ENCODE data around the gene FEM1B.

Gene FEM1B

GRCh38 chr15:68285259-68285980, 7.9 kb downstream of the FEM1B start:
- DNase-seq (ENCODE audit: low read depth), result no peak

- no peak for DNase-seq (ENCODE audit: low read depth)
Observed at GRCh38 chr15:68286256-68286655, 8.7 kb downstream of the FEM1B start.

- no peak for DNase-seq (ENCODE audit: low read depth)
Observed at GRCh38 chr15:68289057-68289456, 11.5 kb downstream of the FEM1B start.

DNA sequence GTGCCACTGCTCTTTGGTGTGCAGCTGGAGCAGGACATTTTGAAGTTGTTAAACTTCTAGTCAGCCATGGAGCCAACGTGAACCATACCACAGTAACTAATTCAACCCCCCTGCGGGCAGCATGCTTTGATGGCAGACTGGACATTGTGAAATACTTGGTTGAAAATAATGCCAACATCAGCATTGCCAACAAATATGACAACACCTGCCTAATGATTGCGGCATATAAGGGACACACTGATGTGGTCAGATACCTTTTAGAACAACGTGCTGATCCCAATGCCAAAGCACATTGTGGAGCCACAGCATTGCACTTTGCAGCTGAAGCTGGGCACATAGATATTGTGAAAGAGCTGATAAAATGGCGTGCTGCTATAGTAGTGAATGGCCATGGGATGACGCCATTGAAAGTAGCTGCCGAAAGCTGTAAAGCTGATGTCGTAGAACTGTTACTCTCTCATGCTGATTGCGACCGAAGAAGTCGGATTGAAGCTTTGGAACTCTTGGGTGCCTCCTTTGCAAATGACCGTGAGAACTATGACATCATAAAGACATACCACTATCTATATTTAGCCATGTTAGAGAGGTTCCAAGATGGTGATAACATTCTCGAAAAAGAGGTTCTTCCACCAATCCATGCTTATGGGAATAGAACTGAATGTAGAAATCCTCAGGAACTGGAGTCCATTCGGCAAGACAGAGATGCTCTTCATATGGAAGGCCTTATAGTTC, 12.2 kb downstream of the FEM1B start:
- no peak for DNase-seq (ENCODE audit: low read depth)

DNA sequence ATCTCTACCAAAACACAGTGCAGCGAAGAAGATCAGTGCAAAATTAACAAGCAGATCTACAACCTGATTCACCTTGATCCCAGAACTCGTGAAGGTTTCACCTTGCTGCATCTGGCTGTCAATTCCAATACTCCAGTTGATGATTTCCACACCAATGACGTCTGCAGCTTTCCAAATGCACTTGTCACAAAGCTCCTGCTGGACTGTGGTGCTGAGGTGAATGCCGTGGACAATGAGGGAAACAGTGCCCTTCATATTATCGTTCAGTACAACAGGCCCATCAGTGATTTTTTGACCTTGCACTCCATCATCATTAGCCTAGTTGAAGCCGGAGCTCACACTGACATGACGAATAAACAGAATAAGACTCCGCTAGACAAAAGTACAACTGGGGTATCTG, 13.2 kb downstream of the FEM1B start:
- no peak for DNase-seq (ENCODE audit: low read depth)

- DNase-seq (ENCODE audit: low read depth), result no peak
Observed at GRCh38 chr15:68292157-68292781, 14.7 kb downstream of the FEM1B start.

DNA sequence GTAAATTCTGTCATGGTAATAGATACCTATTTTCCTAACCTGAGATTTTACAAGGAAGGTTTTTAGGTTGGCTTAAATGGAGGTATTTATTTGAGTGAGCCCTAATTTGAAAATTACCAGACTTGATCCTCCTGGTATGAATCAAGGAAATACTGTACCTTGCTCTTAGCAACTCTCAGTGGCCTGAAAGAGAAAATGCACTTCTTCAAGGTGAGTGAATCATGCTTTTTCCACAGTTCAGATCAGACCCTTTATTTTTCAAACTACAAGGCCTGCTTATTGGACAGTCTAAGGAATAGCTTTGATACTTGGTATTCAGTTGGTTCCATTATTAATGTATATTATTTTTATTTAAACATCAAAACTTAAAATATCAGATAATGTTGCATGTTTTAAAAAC, 15.4 kb downstream of the FEM1B start:
- no peak for DNase-seq (ENCODE audit: low read depth)

- no peak for DNase-seq (ENCODE audit: low read depth)
Observed at GRCh38 chr15:68295014-68295805, 17.7 kb downstream of the FEM1B start.

DNA sequence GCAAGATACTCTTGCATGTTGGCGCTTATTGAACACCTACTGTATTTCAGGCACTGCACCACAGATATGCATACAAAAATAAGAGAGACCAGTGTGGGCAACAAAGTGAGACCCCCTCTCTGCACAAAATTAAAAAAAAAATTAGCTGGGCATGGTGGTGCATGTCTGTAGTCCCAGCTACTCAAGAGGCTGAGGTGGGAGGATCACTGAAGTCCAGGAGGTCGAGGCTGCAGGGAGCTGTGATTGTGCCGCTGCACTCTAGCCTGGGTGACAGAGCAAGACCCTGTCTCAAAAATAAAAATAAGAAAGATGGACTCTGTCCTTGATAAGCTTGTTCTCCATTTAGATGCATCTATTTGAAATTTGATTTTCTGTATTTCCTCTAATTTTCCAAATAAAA, 20.8 kb downstream of the FEM1B start:
- DNase-seq (ENCODE audit: low read depth), result no peak

DNA sequence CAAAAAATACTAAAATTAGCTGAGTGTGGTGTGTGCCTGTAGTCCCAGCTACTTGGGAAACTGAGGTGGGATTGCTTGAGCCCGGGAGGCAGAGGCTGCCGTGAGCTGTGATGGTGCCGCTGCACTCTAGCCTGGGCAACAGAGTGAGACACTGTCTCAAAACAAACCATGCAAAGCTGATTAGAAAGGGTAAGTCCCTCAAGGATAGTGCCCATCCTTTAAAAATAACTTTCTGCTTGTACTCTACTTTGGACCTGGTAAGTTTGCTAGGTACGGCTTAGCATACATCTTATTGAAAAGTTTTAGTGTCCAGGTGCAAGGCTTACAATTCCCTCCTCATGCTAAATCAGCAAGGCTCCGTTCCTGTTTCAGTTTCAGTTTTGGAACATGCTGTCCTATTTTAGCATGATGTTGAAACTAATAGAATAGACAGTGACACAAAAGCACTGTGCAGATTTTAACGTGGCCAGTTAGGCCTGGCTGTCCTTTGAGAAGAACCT, 21.4 kb downstream of the FEM1B start:
- no peak for DNase-seq (ENCODE audit: low read depth)

GRCh38 chr15:68299436-68299835, 21.9 kb downstream of the FEM1B start:
- no peak for DNase-seq (ENCODE audit: low read depth)

GRCh38 chr15:68300115-68300940, 22.8 kb downstream of the FEM1B start:
- DNase-seq (ENCODE audit: low read depth), result no peak

GRCh38 chr15:68301301-68301700, 23.8 kb downstream of the FEM1B start:
- no peak for DNase-seq (ENCODE audit: low read depth)

- DNase-seq (ENCODE audit: low read depth), result no peak
Observed at GRCh38 chr15:68302729-68303128, 25.2 kb downstream of the FEM1B start.

DNA sequence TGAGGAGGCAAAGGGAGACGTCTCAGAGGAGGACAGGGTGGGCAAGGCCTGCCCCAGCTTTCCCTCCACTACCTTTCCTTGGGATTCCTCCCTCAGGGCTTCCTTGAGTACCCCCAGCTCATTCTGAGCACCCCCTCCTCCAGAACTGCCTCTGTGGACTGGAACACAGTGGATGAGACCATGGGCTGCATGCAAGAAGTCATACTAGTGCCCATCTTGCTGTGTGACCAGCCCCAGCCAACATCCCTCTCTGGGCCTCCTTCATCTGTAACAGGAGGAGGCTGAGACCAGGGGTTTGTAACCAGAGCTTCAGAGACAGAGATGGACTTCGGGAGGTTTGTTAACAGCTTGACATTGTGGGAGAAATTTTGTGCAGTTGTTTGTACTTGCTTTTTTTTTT, 25.6 kb downstream of the FEM1B start:
- no peak for DNase-seq (ENCODE audit: low read depth)

- DNase-seq (ENCODE audit: low read depth), result no peak
Observed at GRCh38 chr15:68303560-68304436, 26.3 kb downstream of the FEM1B start.

DNA sequence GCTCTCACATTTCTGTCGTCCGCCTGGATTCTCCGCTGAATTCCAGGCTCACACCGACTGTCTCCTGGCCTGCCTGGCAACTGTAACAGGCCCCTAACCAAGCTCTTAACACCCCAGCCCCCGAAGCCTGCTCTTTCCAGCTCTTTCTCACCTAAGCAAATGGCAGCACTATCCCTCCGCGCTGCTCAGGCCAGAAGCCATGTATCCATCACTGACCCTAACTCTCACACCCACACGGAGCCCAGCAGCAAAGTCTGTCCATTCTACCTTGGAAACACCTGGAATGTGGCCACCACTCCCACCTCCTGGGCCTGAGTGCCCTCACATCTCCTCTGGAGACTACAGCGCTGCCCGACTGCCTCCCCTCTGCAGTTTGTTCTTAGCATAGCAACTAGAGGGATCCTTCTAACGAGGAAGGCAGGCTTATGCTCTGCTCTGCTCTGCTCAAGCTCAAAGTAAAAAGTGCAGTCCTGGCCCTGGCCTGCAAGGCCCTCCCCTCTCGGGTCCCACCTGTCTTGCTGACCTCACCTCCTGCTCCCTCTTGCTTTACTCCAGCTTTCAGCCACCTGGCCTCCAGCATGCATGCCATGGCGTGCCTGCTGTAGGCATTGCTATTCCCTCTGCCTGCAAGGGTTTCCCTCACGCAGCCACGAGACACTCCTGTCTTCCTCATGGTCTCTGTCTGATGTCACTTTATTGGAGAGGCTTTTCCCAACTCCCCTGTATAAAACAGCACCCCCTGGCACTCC, 27.2 kb downstream of the FEM1B start:
- no peak for DNase-seq (ENCODE audit: low read depth)

DNA sequence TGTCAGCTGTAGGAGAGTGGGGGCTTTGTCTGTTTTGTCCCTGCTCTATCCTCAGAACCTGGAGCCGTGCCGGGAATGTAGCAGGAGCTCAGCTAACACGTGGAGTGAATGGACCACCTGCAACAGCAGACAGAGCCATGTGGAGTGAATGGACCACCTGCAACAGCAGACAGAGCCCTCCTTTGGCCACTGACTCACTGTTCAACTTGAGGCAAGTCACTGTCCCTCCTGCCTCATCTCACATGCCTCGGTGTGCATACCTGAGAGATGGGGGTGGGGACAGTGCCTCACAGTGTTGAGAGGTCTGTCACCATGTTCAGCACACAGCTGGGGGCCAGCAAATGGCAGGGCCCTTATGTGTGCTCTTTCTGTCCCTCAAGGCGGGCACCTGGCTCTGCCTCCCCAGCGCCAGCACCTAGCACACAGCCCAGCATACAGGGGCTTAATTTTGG, 27.9 kb downstream of the FEM1B start:
- DNase-seq (ENCODE audit: low read depth), result no peak

DNA sequence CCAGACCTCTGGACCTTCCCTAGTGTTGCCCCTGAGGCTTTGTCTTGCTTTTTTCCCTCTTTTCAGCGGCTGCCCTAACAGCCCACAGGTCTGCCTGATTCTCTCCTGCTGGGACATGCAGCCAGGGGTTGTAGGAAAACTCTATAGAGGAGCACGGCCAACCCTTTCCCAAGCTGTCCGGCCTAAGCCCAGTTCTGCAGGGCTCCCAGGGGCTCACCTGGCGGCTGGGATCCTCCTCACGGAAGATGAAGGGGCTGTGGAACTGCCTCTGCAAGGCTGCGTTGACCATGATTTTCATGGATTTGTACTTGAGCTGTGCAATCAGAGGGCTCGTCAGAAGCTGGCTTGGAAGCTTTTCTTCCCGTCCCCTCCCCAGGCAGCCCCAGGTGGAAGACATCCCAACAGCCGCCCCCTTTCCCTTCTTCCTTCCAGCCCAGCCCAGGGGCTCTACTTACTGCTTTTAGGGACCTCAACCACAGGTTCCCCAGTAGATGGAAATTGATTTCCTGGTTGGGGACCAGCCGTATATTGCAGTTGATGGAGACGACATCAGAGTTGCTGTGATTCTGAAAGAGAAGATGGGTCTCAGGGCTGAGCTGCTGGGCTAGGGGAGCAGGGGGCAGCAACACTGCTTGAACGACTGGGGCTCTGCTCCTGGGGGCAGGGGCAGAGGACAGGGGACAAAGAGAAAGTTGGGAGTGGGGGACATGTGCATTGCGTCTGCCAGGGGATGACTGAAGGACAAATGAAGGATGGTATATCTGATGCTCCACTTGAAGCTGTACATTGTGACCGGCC, 29.8 kb downstream of the FEM1B start:
- DNase-seq (ENCODE audit: low read depth), result no peak

Measured in T-helper 22 cell (primary cell).